IMR-90 (cell line): ENCODE data around the gene SCAMP2. TPM values are rescaled to one million over a fixed set of nuclear protein-coding genes. Genes with fewer than 3 reads are reported as not detected.

Experiments
- ATAC-seq: fragments of 200-7000 bp; cut with Tn5 transposase; 2 replicates; pipeline ENCODE4 v1.9.1; 2020; ENCODE audit warnings: low read depth, mild to moderate bottlenecking, moderate library complexity
- BruUV-seq: library from RNA; stranded (reverse); fragments of 400-500 nt; replicated peaks from 2 replicates; lab custom pipeline; 2021; lab: Mats Ljungman, UMichigan
- CTCF ChIA-PET: fragments of 300-600 bp; formaldehyde crosslinking; extraction: SDS; loops from one replicate; lab custom pipeline; 2021; ENCODE audit warnings: antibody characterized with exemption; lab: Yijun Ruan, JAX
- POLR2A ChIA-PET: fragments of 300-600 bp; sonication (Branson Sonifier 250); formaldehyde crosslinking; loops from one replicate; lab custom pipeline; 2022; ENCODE audit warnings: antibody characterized with exemption; ENCODE audit not compliant: unreplicated experiment; lab: Charles Lee
- DNase-seq: peaks from one replicate; pipeline ENCODE4 v3.0.0; 2013
- H2AFZ ChIP-seq: replicated peaks from 2 replicates; pipeline ENCODE3; 2013; ENCODE audit warnings: low read length, mild to moderate bottlenecking; ENCODE audit not compliant: poor library complexity
- H2AK5ac ChIP-seq: 2 replicates; pipeline ENCODE4 v1.6.1; 2013; ENCODE audit warnings: low read depth, low read length, inconsistent platforms
- H2AK9ac ChIP-seq: replicated peaks from 2 replicates; pipeline ENCODE3; 2013; ENCODE audit warnings: mild to moderate bottlenecking, low read depth, low read length, moderate library complexity; ENCODE audit not compliant: poor library complexity
- H2BK120ac ChIP-seq: 2 replicates; pipeline ENCODE4 v1.6.1; 2013; ENCODE audit warnings: low read depth, low read length, inconsistent platforms
- H2BK15ac ChIP-seq: 3 replicates; pipeline ENCODE4 v1.6.1; 2013; ENCODE audit warnings: low read depth, low read length, inconsistent platforms
- H2BK20ac ChIP-seq: 2 replicates; pipeline ENCODE4 v1.6.1; 2013; ENCODE audit warnings: low read depth, mild to moderate bottlenecking, inconsistent platforms, low read length, moderate library complexity
- H2BK5ac ChIP-seq: 2 replicates; pipeline ENCODE4 v1.6.1; 2013; ENCODE audit warnings: mild to moderate bottlenecking, low read depth, low read length, inconsistent platforms; ENCODE audit not compliant: poor library complexity, severe bottlenecking
- H3K14ac ChIP-seq: replicated peaks from 2 replicates; pipeline ENCODE4 v1.6.1; 2013; ENCODE audit warnings: low read depth, low read length, inconsistent platforms
- H3K18ac ChIP-seq: 2 replicates; pipeline ENCODE4 v1.6.1; 2013; ENCODE audit warnings: low read depth, low read length, control low read depth
- H3K23ac ChIP-seq: 2 replicates; pipeline ENCODE4 v1.6.1; 2013; ENCODE audit warnings: low read depth, low read length, inconsistent platforms
- H3K27ac ChIP-seq: 2 replicates; pipeline ENCODE4 v1.5.1; 2013; ENCODE audit warnings: mild to moderate bottlenecking, control low read depth, low read length; ENCODE audit not compliant: insufficient read depth
- H3K27me3 ChIP-seq: 2 replicates; pipeline ENCODE4 v1.6.1; 2013; ENCODE audit warnings: low read length; ENCODE audit not compliant: control insufficient read depth, insufficient read depth
- H3K36me3 ChIP-seq: 2 replicates; pipeline ENCODE4 v1.6.1; 2013; ENCODE audit warnings: low read length, mixed read lengths; ENCODE audit not compliant: control insufficient read depth, insufficient read depth
- H3K4ac ChIP-seq: 2 replicates; pipeline ENCODE4 v1.6.1; 2013; ENCODE audit warnings: low read depth, low read length, inconsistent platforms
- H3K4me1 ChIP-seq: 2 replicates; pipeline ENCODE4 v1.6.1; 2013; ENCODE audit warnings: low read length, mixed read lengths; ENCODE audit not compliant: control insufficient read depth, insufficient read depth
- H3K4me2 ChIP-seq: 2 replicates; pipeline ENCODE4 v1.6.1; 2013; ENCODE audit warnings: low read depth, mild to moderate bottlenecking, control low read depth, low read length, moderate library complexity
- H3K4me3 ChIP-seq: 2 replicates; pipeline ENCODE4 v1.5.1; 2013; ENCODE audit warnings: low read depth, mild to moderate bottlenecking, control low read depth, low read length, moderate library complexity; ENCODE audit not compliant: insufficient read depth
- H3K56ac ChIP-seq: 2 replicates; pipeline ENCODE4 v1.6.1; 2013; ENCODE audit warnings: low read length, inconsistent platforms; ENCODE audit not compliant: insufficient read depth; ENCODE audit errors: extremely low read depth
- H3K79me1 ChIP-seq, 2 experiments: 2 replicates each; pipeline ENCODE4 v1.6.1; 2013; ENCODE audit warnings: low read length in 2 of 2, inconsistent platforms in 1 of 2, low read depth in 1 of 2
- H3K9ac ChIP-seq: 2 replicates; pipeline ENCODE4 v1.6.1; 2013; ENCODE audit warnings: low read depth, low read length, control low read depth
- H3K9me1 ChIP-seq: 2 replicates; pipeline ENCODE4 v1.6.1; 2013; ENCODE audit warnings: low read length, inconsistent platforms; ENCODE audit not compliant: insufficient read depth
- H3K9me3 ChIP-seq: 2 replicates; pipeline ENCODE4 v1.6.1; 2013; ENCODE audit warnings: low read length; ENCODE audit not compliant: control insufficient read depth, insufficient read depth
- H4K20me1 ChIP-seq: 2 replicates; pipeline ENCODE4 v1.6.1; 2013; ENCODE audit warnings: low read length, inconsistent platforms; ENCODE audit not compliant: insufficient read depth
- H4K5ac ChIP-seq: 2 replicates; pipeline ENCODE4 v1.6.1; 2013; ENCODE audit warnings: mild to moderate bottlenecking, low read depth, low read length, control low read depth
- H4K8ac ChIP-seq, 2 experiments: 2 replicates each; pipeline ENCODE4 v1.6.1; 2013; ENCODE audit warnings: low read depth in 2 of 2, low read length in 2 of 2, control low read depth in 1 of 2, inconsistent platforms in 1 of 2
- H4K91ac ChIP-seq: 2 replicates; pipeline ENCODE4 v1.6.1; 2013; ENCODE audit warnings: low read depth, low read length, inconsistent platforms; ENCODE audit not compliant: insufficient read depth
- BHLHE40 ChIP-seq: fragments of 150-350 bp; IDR thresholded peaks from 2 replicates; pipeline ENCODE4 v1.6.1; 2016; ENCODE audit warnings: mild to moderate bottlenecking, low read depth, low read length
- CTCF ChIP-seq: conservative IDR thresholded peaks from 2 replicates; pipeline ENCODE4 v1.5.1; 2012; ENCODE audit warnings: mild to moderate bottlenecking, low read depth, low read length, improper control_type of control experiment
- FOS ChIP-seq: fragments of 150-350 bp; IDR thresholded peaks from 2 replicates; pipeline ENCODE4 v1.6.1; 2016; ENCODE audit warnings: low read depth, low read length
- MAFK ChIP-seq: IDR thresholded peaks from 2 replicates; pipeline ENCODE4 v1.6.1; 2012; ENCODE audit warnings: low read depth, low read length, improper control_type of control experiment
- MAZ ChIP-seq: IDR thresholded peaks from 2 replicates; pipeline ENCODE4 v1.6.1; 2012; ENCODE audit warnings: low read depth, mild to moderate bottlenecking, low read length, improper control_type of control experiment, moderate library complexity, borderline replicate concordance
- POLR2A ChIP-seq: IDR thresholded peaks from 2 replicates; pipeline ENCODE4 v1.6.1; 2012; ENCODE audit warnings: mild to moderate bottlenecking, low read depth, low read length
- WGBS, 2 experiments: methylation state at CpG; one replicate each; pipeline versions ENCODE4 v1.1.5 to v1.1.7; 2013; ENCODE audit warnings: missing lambda C conversion rate in 2 of 2; ENCODE audit not compliant: insufficient read length in 1 of 2; ENCODE audit errors: extremely low coverage in 2 of 2; 5-methylcytosine and 5-hydroxymethylcytosine counted together
- dilution Hi-C: fragments of 300-500 bp; cut with HindIII; formaldehyde crosslinking; loops from one replicate; pipeline ENCODE4 v1.14.3; 2018; ENCODE audit warnings: low sequenced_read_pairs; ENCODE audit not compliant: unreplicated experiment
- in situ Hi-C: fragments of 300-500 bp; cut with MboI; formaldehyde crosslinking; loops from 3 replicates; pipeline ENCODE4 v1.14.3; 2019; ENCODE audit warnings: low sequenced_read_pairs, inconsistent platforms, mixed read lengths
- intact Hi-C: fragments of 100-400 bp; cut with micrococcal nuclease; formaldehyde crosslinking; loops from 2 replicates; pipeline ENCODE4 v1.10.0; 2022
- polyA plus RNA-seq, 3 experiments: library from polyadenylated mRNA; depleted of rRNA; stranded (reverse); fragments of >200 nt; gene quantifications; 2 replicates each; pipeline ENCODE4 v1.2.3, GENCODE V29; 2012; ENCODE audit warnings: low replicate concordance in 1 of 3
- total RNA-seq: library from RNA; depleted of rRNA; stranded (reverse); fragments of >200 nt; gene quantifications from 2 replicates; pipeline ENCODE4 v1.2.3, GENCODE V29; 2012

SCAMP2 gene
- total and polyA plus RNA-seq, 2 of the 4 experiments (the other 2 are of a cell fraction) = 25.8 to 111 TPM

GRCh38 chr15:74884428-74885223 is 11.5 kb upstream of the SCAMP2 start:
- no peak overlapping the region for H2AK5ac ChIP-seq
- H3K9me3 ChIP-seq = no peaks in the 10 kb centered on the region; the same call in 1 of the 2 replicates
- H3K27me3 ChIP-seq = no peaks in the 10 kb centered on the region
- no peak overlapping the region for H3K23ac ChIP-seq
- 0 out of 4 replicates have a peak overlapping the region, but pooled peaks of 1 of the 2 experiments have one; percentile 4 for H4K8ac ChIP-seq
- no peak overlapping the region for H3K18ac ChIP-seq
- no peak overlapping the region for H3K4me3 ChIP-seq
- peak; percentile 10; the same call in 1 of the 2 replicates for ATAC-seq
- no peak overlapping the region for H4K91ac ChIP-seq
- no peaks in the 10 kb centered on the region for H3K36me3 ChIP-seq
- 100% methylated on average over 1 of the region's 4 CpGs; no CpG with 5 or more reads in 1 of the 2 experiments for WGBS, 2 experiments
- H3K9me1 ChIP-seq = peaks cover 4% of the 10 kb centered on the region; the same call in 1 of the 2 replicates
- H3K14ac ChIP-seq = no peak overlapping the region
- CTCF ChIA-PET = no interaction called here
- H3K4me2 ChIP-seq = no peak overlapping the region
- H2BK15ac ChIP-seq = no peak overlapping the region
- H3K56ac ChIP-seq = no peak overlapping the region
- intact Hi-C loops = no loop called here
- no TSS peak for BruUV-seq
- peak; percentile 27 for DNase-seq
- no peak overlapping the region for H3K9ac ChIP-seq
- no peak overlapping the region for H2BK120ac ChIP-seq
- H2BK5ac ChIP-seq = no peak overlapping the region
- H2AFZ ChIP-seq = no peak overlapping the region
- H3K27ac ChIP-seq = no peak overlapping the region
- H4K5ac ChIP-seq = no peak overlapping the region
- 0 out of 2 replicates have a peak overlapping the region, but pooled peaks have one; percentile 15 for H3K4ac ChIP-seq
- no peaks in the 10 kb centered on the region for H4K20me1 ChIP-seq
- H2BK20ac ChIP-seq = no peak overlapping the region
- TF ChIP-seq CTCF (no peak), MAFK (peak; percentile 83), MAZ (no peak), FOS (no peak), BHLHE40 (no peak), POLR2A (no peak)
- H3K4me1 ChIP-seq = peaks cover 8% of the 10 kb centered on the region
- POLR2A ChIA-PET = no interaction called here
- in situ Hi-C loops = no loop called here
- dilution Hi-C loops = no loop called here
- no peak overlapping the region for H2AK9ac ChIP-seq
- no peaks in the 10 kb centered on the region for H3K79me1 ChIP-seq
